Keratinocyte (primary cell): ENCODE data around the gene INPP5E. TPM values are rescaled to one million over a fixed set of nuclear protein-coding genes. Genes with fewer than 3 reads are reported as not detected.

Source experiments
- DNase-seq: peaks from one replicate; pipeline ENCODE4 v3.0.0-alpha.2; 2011; ENCODE audit warnings: low read depth, missing footprints, low spot score
- FAIRE-seq: peaks from 2 replicates; lab custom pipeline; 2011; peaks lifted over from hg19 to GRCh38; lab: Jason Lieb, UNC
- H2AFZ ChIP-seq: 2 replicates; pipeline ENCODE4 v1.6.0; 2012; ENCODE audit warnings: low read length, control low read depth, inconsistent platforms; ENCODE audit not compliant: control insufficient read depth
- H3K27ac ChIP-seq: 2 replicates; pipeline ENCODE4 v1.5.1; 2011; ENCODE audit warnings: low read length; ENCODE audit not compliant: control insufficient read depth, insufficient read depth
- H3K27me3 ChIP-seq: 3 replicates; pipeline ENCODE4 v1.6.0; 2011; ENCODE audit warnings: low read length; ENCODE audit not compliant: control insufficient read depth, insufficient read depth; ENCODE audit errors: extremely low read depth
- H3K36me3 ChIP-seq, 2 experiments: 2 replicates in 1 of 2; 3 replicates in 1 of 2; pipeline ENCODE4 v1.5.1; 2011; ENCODE audit warnings: low read length in 2 of 2, mild to moderate bottlenecking in 1 of 2; ENCODE audit not compliant: control insufficient read depth in 2 of 2, insufficient read depth in 2 of 2; ENCODE audit errors: extremely low read depth in 1 of 2
- H3K4me1 ChIP-seq: 3 replicates; pipeline ENCODE4 v1.5.1; 2011; ENCODE audit warnings: low read length; ENCODE audit not compliant: control insufficient read depth, insufficient read depth; ENCODE audit errors: extremely low read depth
- H3K4me2 ChIP-seq: 3 replicates; pipeline ENCODE4 v1.6.0; 2011; ENCODE audit warnings: low read depth, low read length; ENCODE audit not compliant: control insufficient read depth, insufficient read depth; ENCODE audit errors: extremely low read depth
- H3K4me3 ChIP-seq, 3 experiments: fragments of 200-600 bp in 1 of 3; sonication (generic) in 1 of 3; 2 replicates in 2 of 3; 3 replicates in 1 of 3; pipeline ENCODE4 v1.5.1; 2011 to 2016; ENCODE audit warnings: low read length in 3 of 3, mild to moderate bottlenecking in 3 of 3, control low read depth in 2 of 3, inconsistent platforms in 1 of 3, low read depth in 1 of 3, mixed read lengths in 1 of 3, mixed run types in 1 of 3, moderate library complexity in 1 of 3; ENCODE audit not compliant: control insufficient read depth in 2 of 3, insufficient read depth in 2 of 3; ENCODE audit errors: extremely low read depth in 1 of 3
- H3K79me2 ChIP-seq: 2 replicates; pipeline ENCODE4 v1.6.0; 2012; ENCODE audit warnings: low read length; ENCODE audit not compliant: control insufficient read depth, insufficient read depth
- H3K9ac ChIP-seq: 3 replicates; pipeline ENCODE4 v1.6.0; 2011; ENCODE audit warnings: low read length; ENCODE audit not compliant: control insufficient read depth, insufficient read depth; ENCODE audit errors: extremely low read depth
- H3K9me1 ChIP-seq: 3 replicates; pipeline ENCODE4 v1.6.0; 2011; ENCODE audit warnings: low read length; ENCODE audit not compliant: control insufficient read depth, insufficient read depth; ENCODE audit errors: extremely low read depth
- H3K9me3 ChIP-seq: 2 replicates; pipeline ENCODE4 v1.5.1; 2012; ENCODE audit warnings: low read depth, low read length; ENCODE audit not compliant: control insufficient read depth
- H4K20me1 ChIP-seq: 3 replicates; pipeline ENCODE4 v1.6.0; 2011; ENCODE audit warnings: low read length; ENCODE audit not compliant: control insufficient read depth, insufficient read depth; ENCODE audit errors: extremely low read depth
- CTCF ChIP-seq, 3 experiments: IDR thresholded peaks in 1 of 3; conservative IDR thresholded peaks in 1 of 3; optimal IDR thresholded peaks in 1 of 3; 2 replicates in 2 of 3; 3 replicates in 1 of 3; pipeline versions ENCODE3 to v1.5.1; 2011; ENCODE audit warnings: low read length in 3 of 3, mild to moderate bottlenecking in 3 of 3, moderate library complexity in 2 of 3, control low read depth in 1 of 3, inconsistent platforms in 1 of 3; ENCODE audit not compliant: insufficient read depth in 2 of 3; ENCODE audit errors: extremely low read depth in 1 of 3
- EZH2 ChIP-seq: IDR thresholded peaks from one replicate; pipeline ENCODE4 v1.6.1; 2012; ENCODE audit warnings: inconsistent platforms, mild to moderate bottlenecking, low read length, moderate library complexity
- dilution Hi-C: fragments of 300-500 bp; cut with MboI; formaldehyde crosslinking; loops from one replicate; pipeline ENCODE4 v1.7.0; 2020; ENCODE audit warnings: low sequenced_read_pairs; ENCODE audit not compliant: extremely low pct_ligation_motif_present
- polyA plus RNA-seq, 5 experiments: library from polyadenylated mRNA; depleted of rRNA in 3 of 5; stranded (reverse) in 3 of 5; stranded (forward) in 1 of 5; unstranded in 1 of 5; fragments of >200 nt; gene quantifications; 1 replicate in 1 of 5; 2 replicates in 3 of 5; 3 replicates in 1 of 5; pipeline versions ENCODE4 v1.2.1 to v1.2.3, GENCODE V29; 2011 to 2012; ENCODE audit warnings: missing spikeins in 2 of 5, low read depth in 1 of 5, low replicate concordance in 1 of 5

The INPP5E gene
- polyA plus RNA-seq, 1 donor (not counting 4 experiments of a cell fraction or from before 2014, with no cell fraction given): 4.4 TPM

- peaks cover 26 to 36% of the 10 kb centered on the region in 2 experiments for H3K36me3 ChIP-seq
- H3K79me2 ChIP-seq: no peaks in the 10 kb centered on the region
- no peak for DNase-seq
- dilution Hi-C loops: no loop called here
- H3K27me3 ChIP-seq: no peaks in the 10 kb centered on the region
- H3K4me3 ChIP-seq: no peak overlapping the region
- no peaks in the 10 kb centered on the region for H4K20me1 ChIP-seq
- no peak overlapping the region for H3K27ac ChIP-seq
- H3K9me1 ChIP-seq: no peaks in the 10 kb centered on the region
- no peak overlapping the region for H2AFZ ChIP-seq
- H3K9ac ChIP-seq: no peak overlapping the region
- no peak overlapping the region for H3K4me2 ChIP-seq
- FAIRE-seq: no peak
- H3K9me3 ChIP-seq: no peaks in the 10 kb centered on the region
- no peak for TF ChIP-seq CTCF (optimal IDR thresholded peaks at IDR 0.05 in 1 of 3, IDR thresholded peaks at IDR 0.05 in 1 of 3, conservative IDR thresholded peaks at IDR 0.05 in 1 of 3; ENCODE audit: extremely low read depth in 1 of 3, insufficient read depth in 2 of 3, low read length in 3 of 3)
- TF ChIP-seq EZH2: no peak
- no peaks in the 10 kb centered on the region for H3K4me1 ChIP-seq
Observed at GRCh38 chr9:136422876-136423275, 16.8 kb downstream of the INPP5E start.

- dilution Hi-C loops: no loop called here
- no peak overlapping the region for H3K4me3 ChIP-seq
- H3K9me3 ChIP-seq: no peaks in the 10 kb centered on the region
- TF ChIP-seq CTCF (optimal IDR thresholded peaks at IDR 0.05 in 1 of 3, IDR thresholded peaks at IDR 0.05 in 1 of 3, conservative IDR thresholded peaks at IDR 0.05 in 1 of 3; ENCODE audit: extremely low read depth in 1 of 3, insufficient read depth in 2 of 3, low read length in 3 of 3) (no peak), EZH2 (no peak)
- H3K79me2 ChIP-seq: no peaks in the 10 kb centered on the region
- no peak overlapping the region for H2AFZ ChIP-seq
- no peak overlapping the region for H3K9ac ChIP-seq
- H3K9me1 ChIP-seq: no peaks in the 10 kb centered on the region
- FAIRE-seq: no peak
- no peak overlapping the region for H3K4me2 ChIP-seq
- H3K27ac ChIP-seq: no peak overlapping the region
- DNase-seq: no peak
- H3K4me1 ChIP-seq: no peaks in the 10 kb centered on the region
- no peaks in the 10 kb centered on the region for H4K20me1 ChIP-seq
- H3K36me3 ChIP-seq: peaks cover 29 to 46% of the 10 kb centered on the region in 2 experiments
- no peaks in the 10 kb centered on the region for H3K27me3 ChIP-seq
Observed at GRCh38 chr9:136421791-136422190, 17.9 kb downstream of the INPP5E start.
